ENCODE data around the gene CAPN11.
"Not testable (repeated sequence)": the region's sequence is repeated elsewhere in the genome, so short reads cannot be mapped to it uniquely, and the experiment has no call there.

The CAPN11 gene

DNA sequence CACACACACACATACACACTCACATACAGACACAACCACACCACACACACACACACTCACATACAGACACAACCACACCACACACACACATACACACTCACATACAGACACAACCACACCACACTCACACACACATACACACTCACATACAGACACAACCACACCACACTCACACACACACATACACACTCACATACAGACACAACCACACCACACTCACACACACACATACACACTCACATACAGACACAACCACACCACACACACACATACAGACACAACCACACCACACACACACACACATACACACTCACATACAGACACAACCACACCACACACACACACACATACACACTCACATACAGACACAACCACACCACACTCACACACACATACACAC, 23.2 kb downstream of the CAPN11 start:
- DNase-seq (ENCODE audit: low read depth), result not testable (repeated sequence)

DNA sequence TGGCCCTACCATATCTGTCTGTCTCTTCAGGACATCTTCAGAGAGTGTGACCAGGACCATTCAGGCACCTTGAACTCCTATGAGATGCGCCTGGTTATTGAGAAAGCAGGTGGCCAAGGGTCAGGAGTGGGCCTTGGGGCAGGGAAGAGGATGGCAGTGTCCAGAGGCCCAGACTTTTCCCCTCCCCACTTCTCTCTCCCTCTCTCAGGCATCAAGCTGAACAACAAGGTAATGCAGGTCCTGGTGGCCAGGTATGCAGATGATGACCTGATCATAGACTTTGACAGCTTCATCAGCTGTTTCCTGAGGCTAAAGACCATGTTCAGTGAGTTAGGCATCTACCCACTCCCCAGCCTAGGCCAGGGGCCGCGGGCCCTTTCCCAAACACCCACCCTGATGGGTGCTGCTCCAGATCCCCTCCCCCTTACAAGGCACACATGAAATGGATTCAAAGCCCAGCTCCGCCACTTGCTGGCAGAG, 24.3 kb downstream of the CAPN11 start:
- no peak for DNase-seq (ENCODE audit: low read depth)

DNA sequence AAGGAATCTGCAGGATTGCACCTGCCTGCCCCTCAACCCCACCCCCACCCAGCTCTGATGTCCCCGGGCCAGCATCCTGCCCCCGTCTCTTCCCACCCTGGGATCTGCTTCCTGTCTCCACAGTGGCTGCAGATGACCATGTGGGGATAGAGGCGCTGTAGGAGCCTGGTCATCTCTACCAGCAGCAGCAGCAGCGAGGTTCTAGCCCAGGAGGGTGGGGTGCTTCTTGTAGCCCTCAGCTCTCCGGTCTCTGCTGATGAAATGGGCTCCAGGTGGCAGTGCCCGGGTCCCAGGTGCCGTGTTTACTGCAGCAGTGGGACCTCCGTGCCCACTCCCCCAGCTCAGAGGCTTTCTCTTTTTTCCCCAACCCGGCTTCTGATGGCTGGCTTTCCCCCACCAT, 25.2 kb downstream of the CAPN11 start:
- DNase-seq (ENCODE audit: low read depth), result no peak

DNA sequence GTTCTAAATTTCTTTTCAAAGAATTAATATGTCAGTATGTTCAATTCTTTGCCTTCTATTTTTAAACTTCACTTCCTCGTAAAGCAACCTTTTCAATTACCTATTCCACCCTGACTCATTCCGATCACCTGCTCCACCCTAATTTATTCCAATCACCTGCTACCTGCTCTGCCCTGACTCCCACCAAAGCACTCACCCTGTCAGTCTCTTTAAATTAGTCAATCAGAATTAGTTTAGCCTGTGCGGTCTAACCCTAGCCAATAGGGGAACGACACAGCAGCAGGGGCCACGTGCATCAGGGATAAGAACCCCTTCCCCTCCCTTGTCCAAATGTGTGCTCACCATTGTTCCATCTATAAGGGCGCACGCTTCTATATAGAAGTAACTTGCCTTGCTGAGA, 26.7 kb downstream of the CAPN11 start:
- DNase-seq (ENCODE audit: low read depth), result not testable (repeated sequence)

DNA sequence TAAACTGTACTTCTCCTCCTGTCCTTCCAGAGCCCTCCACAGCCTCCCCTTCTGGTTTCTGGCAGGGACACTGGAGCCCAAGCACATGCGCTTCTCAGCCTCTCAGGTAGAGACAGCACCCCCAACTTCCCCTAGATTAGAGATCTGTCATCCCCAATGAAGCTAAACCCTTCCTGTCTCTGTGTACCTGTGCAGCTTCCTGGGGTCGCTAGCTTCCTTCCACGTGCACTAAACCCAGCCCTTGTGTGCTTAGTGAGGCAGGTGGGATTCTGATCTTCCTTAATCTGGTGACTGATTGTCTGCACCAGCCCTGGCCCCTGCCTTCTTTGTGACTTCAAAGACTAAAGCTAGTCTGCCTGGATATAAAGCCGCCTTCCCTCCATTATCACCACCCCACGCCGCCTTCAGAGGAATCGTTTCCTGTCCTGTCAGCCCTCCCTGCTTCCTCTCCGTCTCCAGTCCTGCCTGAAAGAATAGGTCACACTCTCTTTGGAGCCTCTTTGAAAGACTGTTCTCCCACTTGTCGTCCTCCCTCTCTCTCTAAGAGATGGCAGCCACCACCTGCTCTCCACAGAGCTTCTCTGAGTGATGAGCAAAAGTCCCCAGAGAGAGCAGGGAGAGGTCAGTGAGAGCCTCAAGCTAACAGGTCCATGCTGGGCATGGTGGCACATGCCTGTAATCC, 27.5 kb downstream of the CAPN11 start:
- no peak for DNase-seq (ENCODE audit: low read depth)

DNA sequence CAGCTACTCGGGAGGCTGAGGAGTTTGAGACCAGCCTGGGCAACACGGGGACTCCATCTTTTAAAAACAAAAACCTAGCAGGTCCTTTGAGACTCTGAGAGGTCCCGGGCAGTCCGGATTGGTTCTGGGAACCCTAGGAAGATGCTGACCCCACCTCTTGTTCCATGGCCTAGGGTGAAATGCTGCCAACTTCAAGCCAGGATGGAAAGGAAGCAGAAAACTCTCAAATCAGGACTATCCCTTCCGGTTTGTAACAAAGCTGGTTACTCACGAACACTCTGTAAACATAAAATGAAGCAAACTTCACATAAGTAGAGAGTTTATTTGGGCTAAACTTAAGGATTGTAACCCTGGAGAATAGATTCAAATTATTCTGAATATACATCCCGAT, 28.0 kb downstream of the CAPN11 start:
- no peak for DNase-seq (ENCODE audit: low read depth)

DNA sequence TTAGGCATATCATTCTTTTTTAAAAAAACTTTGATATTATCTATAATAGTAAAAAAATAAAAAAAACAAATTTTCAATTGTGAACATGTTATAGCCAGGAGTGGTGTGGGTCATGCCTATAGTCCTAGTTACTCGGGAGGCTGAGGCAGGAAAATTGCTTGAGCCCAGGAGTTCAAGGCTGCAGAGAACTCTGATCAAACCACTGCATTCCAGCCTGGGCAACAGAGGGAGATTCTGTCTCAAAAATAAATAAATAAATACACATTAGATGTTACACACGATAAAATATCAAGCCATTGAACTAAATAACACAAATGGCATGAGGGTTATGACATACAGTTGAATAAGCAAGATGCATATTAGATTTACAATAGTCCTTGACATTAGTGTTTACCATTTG, 30.2 kb downstream of the CAPN11 start:
- DNase-seq (ENCODE audit: low read depth), result no peak

DNA sequence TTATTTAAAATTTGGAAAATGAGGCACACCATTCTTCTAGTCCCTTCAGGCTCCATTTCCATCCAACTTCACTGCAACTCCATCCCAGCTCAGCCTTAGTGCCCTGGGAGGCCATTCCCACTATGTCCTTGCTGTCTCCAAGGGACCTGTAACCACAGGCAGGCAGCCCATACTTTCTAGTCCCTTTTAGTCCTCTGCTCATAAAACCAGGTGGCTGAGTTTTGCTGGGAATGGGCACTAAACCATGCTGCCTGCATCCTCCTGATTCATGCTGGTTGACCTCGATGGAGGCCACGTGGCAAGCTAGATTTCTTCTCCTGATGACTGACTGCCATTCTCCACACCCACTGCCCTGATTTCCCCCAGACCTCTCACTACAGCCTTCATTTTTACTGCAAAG, 30.6 kb downstream of the CAPN11 start:
- DNase-seq (ENCODE audit: low read depth), result no peak

DNA sequence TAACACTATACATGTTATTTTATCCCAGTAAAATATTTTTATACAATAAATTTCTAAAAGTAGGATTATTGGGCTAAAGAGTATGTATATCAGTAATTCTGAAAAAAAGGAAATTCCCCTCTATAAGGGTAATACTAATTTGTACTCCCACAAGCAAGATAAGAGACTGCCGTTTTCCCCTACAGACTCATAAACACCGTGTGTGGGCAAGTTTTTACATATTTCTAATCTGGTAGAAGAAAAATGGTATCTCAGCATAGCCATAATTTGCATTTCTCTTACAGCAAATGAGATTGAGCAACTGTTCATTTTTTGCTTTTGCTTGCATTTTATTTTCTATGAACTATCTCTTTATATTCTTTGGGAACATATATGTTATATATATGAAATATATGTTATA, 32.1 kb downstream of the CAPN11 start:
- DNase-seq (ENCODE audit: low read depth), result no peak

DNA sequence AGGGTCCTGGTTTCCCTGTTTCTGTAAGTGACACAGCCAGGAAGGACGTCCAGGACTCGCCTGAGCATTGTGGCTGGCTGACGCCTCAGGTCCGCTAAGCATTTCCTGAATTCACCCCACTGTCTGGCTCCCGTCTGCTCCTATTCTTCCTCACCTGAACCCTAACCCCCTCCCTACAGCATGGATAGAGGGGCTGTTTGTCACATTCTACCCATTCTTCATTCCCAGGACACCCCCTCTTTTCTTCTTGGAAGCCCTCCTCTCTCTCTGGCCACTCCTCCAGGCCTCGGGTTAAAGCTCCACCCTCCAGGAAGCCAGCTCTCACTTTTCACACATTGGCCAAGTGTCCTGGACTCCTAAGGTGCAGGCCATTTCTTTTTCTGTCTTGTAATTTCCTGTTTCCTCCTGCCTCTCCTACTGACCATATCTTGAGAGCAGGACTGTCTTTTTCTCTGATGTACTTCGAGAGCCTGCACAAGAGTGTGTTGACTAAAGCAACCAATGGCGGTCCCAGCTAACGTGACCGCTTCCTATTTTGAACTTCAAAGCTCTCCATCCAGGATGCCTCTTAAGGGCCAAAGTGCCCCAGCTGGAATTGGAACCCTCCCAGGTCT, 33.9 kb downstream of the CAPN11 start:
- DNase-seq (ENCODE audit: low read depth), result no peak

DNA sequence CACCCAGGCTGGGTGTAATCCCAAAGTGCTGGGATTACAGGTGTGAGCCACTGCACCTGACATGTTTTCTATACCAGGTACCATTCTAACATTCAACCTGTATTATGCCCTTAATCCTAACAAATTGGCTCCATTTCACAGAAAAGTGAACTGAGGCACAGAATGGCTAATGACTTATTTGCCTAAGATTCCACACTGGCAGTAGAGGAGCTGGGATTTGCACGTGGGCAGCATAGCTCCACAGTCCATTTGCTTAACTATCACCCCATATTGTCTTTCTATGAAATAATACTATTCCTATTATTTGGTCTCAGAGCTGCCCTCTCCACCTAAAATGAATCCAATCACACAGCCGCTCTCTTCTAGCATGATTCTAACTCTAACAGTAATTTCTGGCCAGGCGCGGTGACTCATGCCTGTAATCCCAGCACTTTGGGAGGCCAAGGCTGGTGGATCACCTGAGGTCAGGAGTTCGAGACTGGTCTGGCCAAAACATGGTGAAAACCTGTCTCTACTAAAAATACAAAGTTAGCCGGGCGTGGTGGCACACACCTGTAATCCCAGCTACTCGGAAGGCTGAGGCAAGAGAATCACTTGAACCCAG, 34.8 kb downstream of the CAPN11 start:
- DNase-seq (ENCODE audit: low read depth), result no peak

DNA sequence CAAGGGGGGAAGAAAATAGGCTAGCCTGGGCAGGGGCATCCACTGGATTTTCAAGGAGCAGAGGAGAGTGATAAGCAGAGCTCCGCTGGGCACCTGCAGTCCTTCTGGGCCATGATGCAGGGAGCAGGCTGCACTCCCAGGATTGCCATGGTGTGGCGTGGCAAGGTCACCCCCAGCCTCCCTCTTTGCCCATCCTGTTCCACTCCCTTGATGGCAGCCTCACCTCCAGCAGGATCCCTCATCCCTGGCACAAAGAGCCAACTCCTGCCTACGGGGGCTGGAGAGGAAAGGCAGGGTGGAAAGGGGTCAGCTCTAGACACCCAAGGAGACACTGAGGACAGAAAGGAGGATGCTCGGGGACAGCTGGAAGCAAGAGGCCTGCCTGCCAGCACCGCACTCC, 35.7 kb downstream of the CAPN11 start:
- no peak for DNase-seq (ENCODE audit: low read depth)

DNA sequence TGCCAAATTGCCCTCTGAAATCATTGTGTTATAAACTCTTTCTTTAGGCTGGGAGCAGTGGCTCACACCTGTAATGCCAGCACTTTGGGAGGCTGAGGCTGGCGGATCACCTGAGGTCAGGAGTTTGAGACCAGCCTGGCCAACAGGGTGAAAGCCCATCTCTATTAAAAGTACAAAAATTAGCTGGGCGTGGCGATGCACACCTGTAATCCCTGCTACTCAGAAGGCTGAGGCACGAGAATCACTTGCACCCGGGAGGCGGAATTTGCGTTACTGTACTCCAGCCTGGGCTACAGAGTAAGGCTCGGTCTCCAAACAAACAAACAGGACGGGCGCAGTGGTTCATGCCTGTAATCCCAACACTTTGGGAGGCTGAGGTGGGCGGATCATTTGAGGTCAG, 37.7 kb downstream of the CAPN11 start:
- not testable (repeated sequence) for DNase-seq (ENCODE audit: low read depth)

DNA sequence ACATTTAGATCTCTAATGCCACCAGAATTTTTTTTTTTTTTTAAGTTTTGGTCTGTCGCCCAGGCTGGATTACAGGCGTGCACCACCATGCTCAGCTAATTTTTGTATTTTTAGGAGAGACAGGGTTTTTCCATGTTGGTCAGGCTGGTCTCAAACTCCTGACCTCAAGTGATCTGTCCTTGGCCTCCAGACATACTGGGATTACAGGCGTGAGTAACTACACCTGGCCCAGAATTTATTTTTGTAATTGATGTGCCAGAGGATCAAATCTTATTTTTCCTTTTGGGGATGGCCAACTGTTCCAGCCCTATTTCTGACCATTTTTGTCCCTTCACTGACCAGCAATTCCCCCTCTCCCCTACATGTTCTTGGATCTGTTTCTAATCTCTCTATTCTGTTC, 40.1 kb downstream of the CAPN11 start:
- no peak for DNase-seq (ENCODE audit: low read depth)

DNA sequence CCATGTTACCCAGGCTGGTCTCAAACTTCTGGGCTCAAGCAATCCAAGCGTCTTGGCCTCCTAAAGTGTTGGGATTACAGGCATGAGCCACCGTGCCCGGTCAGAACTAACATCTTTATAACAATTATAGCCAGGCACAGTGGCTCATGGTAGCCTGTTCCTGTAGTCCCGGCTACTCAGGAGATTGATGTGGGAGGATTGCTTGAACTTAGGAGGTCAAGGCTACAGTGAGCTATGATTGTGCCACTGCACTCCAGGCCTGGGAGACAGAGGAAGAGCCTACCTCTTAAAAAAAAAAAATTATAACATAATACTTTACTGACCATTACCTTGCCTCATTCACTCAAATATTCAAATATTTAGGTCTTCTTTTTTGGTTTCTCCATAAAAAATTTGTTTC, 41.3 kb downstream of the CAPN11 start:
- no peak for DNase-seq (ENCODE audit: low read depth)

DNA sequence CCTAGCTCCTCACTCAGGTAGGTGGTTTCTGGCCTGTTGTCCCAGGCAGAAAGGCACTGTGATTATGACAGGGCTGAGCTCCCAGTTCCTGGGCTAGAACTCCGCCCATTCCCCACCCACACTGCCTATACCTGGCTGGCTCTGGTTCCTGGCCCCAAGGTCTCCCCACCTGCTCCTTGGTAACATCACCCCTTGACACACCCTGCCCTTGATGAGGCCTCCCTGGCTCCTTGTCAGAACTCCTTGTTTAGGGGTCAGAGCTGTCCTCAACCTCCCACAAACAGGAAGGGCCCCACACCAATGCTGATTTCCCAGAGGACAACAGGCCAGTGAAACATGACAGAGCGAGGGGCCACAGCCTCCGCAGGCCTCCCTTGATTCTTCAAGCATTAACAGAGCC, 42.6 kb downstream of the CAPN11 start:
- DNase-seq (ENCODE audit: low read depth), result no peak

DNA sequence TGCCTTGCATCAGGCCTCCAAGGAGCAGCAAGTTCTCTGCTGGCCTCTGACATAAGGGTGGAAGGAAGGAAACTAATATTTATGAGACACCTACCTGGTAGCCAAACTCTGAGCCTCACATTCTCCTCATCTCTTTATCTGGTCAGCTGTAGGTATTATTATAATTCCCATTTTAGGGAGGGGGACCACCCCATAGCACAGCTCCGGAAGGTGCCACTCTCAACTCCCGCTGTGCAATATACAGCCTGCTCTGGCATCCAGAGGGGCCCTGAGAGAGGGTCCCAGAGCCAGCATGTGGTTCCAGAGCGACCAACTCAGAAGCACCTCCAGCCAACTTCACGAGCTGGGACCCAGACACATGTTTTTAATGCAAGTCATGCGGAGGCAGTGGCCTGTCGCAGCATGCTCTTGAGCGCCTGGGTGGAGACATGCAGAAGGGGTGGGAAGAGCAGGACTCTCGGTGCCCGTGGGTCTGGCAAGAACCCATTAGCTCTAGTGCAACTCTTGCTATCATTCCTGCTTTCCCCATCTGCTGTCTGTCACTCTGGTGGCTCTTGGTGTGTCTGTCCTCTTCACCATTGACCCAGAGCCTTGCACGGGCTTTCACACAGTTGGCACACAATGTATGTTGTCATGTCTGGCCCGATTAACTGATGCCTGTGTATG, 43.2 kb downstream of the CAPN11 start:
- DNase-seq (ENCODE audit: low read depth), result no peak

DNA sequence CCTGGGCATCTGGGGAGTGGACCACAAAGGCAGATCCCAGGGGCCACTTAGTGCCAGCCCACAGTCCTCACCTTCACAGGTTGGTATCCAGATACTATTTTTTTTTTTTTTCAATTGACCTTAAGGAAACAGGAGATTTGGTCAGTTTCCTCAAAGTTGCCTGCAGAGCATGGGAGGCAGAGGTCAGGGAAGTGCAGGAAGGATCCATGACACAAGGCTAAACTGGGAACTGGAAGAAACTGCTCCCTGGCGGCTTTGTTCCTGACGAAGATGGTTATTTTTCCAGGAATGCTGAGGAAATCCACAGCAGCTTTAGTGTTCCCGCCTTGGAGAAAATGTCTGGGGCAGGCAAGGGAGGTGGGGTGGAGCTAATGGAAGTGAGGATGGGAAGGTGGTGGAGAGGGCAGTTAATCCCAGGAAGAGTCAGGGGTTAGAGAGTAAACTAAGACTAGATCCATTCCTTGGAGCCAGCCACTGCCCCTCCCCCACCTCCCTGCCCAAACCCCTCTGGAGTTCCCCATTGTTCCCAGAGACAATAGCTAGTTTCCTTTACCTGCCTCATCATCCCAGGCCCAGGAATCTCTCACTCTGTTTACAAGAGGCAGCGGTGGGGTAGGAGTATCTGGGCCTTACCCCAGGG, 43.8 kb downstream of the CAPN11 start:
- DNase-seq (ENCODE audit: low read depth), result no peak

DNA sequence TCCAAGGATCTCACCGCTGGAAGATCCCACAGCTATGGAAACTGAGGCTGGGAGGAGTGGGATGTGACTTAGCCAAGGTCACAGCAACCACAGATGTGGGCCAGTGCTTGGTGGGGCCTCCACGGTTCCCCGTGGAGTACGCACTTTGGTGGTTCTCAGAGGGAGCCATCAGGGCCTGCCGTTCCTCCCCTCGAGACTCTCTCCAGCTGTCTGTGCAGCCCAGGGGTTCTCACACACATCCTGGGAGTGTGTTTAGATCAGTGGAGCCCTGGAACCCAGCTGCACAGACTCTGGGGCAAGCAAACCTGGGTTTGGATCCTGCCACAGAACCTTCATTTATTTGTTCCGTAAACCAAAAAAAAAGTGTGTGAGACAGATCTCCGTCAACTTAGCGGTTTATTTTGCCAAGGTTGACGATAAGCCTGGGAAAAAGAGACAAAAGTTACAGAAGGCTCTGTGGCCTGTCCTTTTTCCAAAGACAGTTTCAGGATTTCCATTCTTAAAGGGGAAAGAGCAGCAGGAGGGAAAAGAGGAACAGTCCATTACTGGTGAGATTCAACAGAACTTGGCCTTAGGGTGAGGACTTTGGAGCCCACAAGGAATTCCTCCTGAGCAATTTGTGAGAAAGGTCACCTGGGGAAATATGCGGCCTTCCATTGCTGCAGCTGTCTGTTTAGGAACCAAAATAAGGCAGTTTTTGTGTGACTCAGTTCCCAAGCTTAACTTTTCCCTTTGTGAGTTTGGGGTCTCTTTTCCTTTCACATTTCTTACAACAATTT, 44.5 kb downstream of the CAPN11 start:
- DNase-seq (ENCODE audit: low read depth), result no peak

DNA sequence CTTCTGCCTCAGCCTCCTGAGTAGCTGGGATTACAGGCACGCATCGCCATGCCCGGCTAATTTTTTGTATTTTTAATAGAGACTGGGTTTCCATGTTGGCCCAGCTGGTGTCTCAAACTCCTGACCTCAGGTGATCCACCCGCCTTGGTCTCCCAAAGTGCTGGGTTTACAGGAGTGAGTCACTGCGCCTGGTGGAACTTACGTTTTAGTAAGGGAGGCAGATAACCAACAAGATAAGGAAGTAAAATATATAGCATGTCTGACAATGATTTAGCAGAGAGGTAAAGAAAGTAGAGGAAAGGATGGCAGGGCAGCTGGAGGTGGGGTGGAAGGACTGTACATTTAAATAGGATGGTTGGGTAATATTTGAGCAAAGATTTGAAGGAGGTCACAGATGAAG, 45.3 kb downstream of the CAPN11 start:
- no peak for DNase-seq (ENCODE audit: low read depth)

DNA sequence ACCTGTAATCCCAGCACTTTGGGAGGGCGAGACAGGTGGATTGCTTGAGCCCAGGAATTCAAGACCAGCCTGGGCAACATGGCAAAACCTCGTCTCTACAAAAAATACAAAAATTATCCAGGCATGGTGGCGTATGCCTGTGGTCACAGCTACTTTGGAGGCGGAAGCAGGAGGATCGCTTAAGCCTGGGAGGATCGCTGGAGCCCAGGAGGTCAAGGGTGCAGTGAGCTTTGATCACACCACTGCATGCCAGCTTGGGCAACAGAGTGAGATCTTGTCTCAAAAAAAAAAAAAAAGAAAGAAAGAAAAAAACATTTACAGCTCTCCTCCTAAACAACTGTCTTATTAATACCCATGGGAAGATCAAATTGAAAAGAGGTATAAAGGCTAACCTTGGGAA, 49.3 kb downstream of the CAPN11 start:
- DNase-seq (ENCODE audit: low read depth), result no peak

DNA sequence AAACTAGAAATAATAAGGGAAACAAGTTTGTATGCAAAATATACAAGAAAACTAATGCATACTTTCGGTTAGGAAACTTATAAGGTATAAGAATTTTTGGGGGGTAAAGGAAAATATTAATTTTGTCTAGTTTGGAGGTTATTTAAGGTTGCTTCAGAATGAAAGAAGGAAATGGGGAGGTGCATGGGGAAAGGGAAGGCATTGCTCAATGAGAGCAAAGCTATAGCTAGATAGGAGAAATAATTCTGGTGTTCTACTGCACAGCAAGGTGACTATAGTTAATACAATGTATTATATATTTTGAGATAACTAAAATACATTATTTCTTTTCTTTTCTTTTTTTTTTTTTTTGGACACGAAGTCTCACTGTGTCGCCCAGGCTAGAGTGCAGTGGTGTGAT, 52.7 kb downstream of the CAPN11 start:
- DNase-seq (ENCODE audit: low read depth), result no peak

All from fibroblast of gingiva (primary cell).